ENCODE measurements around the gene DCD.

DNA sequence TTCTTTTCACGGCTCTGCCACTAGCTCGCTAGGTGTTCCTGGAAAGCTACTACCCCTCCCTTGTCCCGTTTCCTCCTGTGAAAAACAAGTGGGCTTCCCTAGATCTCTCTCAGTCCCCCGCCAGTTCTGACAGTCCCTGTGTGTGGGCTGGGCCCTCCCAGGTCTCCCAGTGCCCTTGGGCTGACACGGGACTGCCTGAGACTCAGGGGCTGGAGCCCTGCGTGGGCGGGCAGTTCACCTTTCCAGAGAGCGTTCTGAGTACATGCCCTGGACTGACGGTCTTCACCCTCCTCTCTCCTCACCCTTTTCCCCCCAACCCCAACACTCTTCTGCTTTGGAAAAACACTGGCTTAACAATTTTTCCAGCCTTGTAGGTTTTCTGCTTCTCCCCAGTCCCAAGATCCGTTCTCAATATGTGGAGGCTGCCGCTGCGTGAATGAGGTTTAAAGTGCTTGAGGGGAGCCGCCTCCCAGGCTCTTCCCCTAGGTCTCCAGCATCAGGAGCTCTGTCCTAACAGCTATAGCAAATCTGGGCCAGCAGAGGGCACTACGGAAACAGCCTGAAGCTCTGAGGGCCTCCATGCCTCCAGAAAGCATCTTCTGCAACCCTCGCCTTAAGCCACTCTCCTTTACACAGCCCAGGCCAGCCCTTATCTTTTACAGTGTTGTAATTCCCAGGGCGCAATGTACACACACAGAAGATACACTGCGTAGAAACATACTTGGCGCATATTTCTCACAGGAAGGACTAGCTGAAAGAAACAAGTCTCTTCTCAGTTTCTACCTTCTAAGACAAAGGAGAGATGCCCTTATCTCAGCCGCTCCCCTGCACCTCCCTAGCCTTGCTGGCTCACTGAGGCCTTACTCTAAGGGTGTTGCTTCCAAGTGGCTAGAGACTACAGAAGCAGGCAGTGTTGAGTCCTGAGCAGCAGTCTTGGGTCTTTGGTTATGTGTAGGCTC, 10.4 kb upstream of the DCD start:
- TF ChIP-seq POLR2AphosphoS5 (IDR thresholded peaks at IDR 0.05; ENCODE audit: low read depth, low read length) (no peak), EZH2 (IDR thresholded peaks at IDR 0.05; ENCODE audit: low read depth, low read length, severe bottlenecking) (no peak), CTCF (IDR thresholded peaks at IDR 0.05; ENCODE audit: control extremely low read depth in 1 of 3, insufficient read depth in 1 of 3, low read depth in 1 of 3, low read length in 3 of 3) (peak; percentile 76 to 95 (median 88)), NANOG (IDR thresholded peaks at IDR 0.05; ENCODE audit: insufficient read depth, low read depth, low read length, poor library complexity, severe bottlenecking) (no peak), EGR1 (IDR thresholded peaks at IDR 0.05; ENCODE audit: borderline replicate concordance, low read depth, low read length) (peak; percentile 67; the same call in 1 of the 2 replicates), BACH1 (IDR thresholded peaks at IDR 0.05; ENCODE audit: low read length) (no peak), FOSL1 (IDR thresholded peaks at IDR 0.05; ENCODE audit: insufficient read depth, low read depth, low read length) (no peak), SUZ12 (IDR thresholded peaks at IDR 0.05; ENCODE audit: low read length) (no peak), HDAC2 (IDR thresholded peaks at IDR 0.05; ENCODE audit: borderline replicate concordance in 1 of 2, low read depth in 2 of 2, low read length in 2 of 2) (no peak), POLR2A (IDR thresholded peaks at IDR 0.05; ENCODE audit: control extremely low read depth in 1 of 2, low read depth in 2 of 2, low read length in 2 of 2) (no peak), BRCA1 (IDR thresholded peaks at IDR 0.05; ENCODE audit: low read depth, low read length) (no peak), CHD1 (IDR thresholded peaks at IDR 0.05; ENCODE audit: low read depth, low read length) (no peak)
- TF ChIP-seq, protein P1, sequence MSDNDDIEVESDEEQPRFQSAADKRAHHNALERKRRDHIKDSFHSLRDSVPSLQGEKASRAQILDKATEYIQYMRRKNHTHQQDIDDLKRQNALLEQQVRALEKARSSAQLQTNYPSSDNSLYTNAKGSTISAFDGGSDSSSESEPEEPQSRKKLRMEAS (IDR thresholded peaks at IDR 0.05), result no peak
